IPS-18a (cell line): ENCODE measurements around the gene GTF3C1.

Source experiments
- H3K27ac ChIP-seq: one replicate; pipeline ENCODE4 v1.5.1; 2013; ENCODE audit warnings: low read length
- H3K27me3 ChIP-seq: one replicate; pipeline ENCODE4 v1.6.1; 2013; ENCODE audit warnings: mild to moderate bottlenecking, low read length; ENCODE audit not compliant: control insufficient read depth, insufficient read depth
- H3K36me3 ChIP-seq: one replicate; pipeline ENCODE4 v1.6.1; 2013; ENCODE audit warnings: low read depth, low read length; ENCODE audit not compliant: control insufficient read depth
- H3K4me1 ChIP-seq: one replicate; pipeline ENCODE4 v1.6.1; 2013; ENCODE audit warnings: low read depth, low read length; ENCODE audit not compliant: control insufficient read depth
- H3K4me3 ChIP-seq: one replicate; pipeline ENCODE4 v1.5.1; 2013; ENCODE audit warnings: low read length
- H3K9ac ChIP-seq: one replicate; pipeline ENCODE4 v1.6.1; 2013; ENCODE audit warnings: mild to moderate bottlenecking, low read length, moderate library complexity
- H3K9me3 ChIP-seq: one replicate; pipeline ENCODE4 v1.6.1; 2013; ENCODE audit warnings: low read depth, low read length; ENCODE audit not compliant: control insufficient read depth

GTF3C1 gene

DNA sequence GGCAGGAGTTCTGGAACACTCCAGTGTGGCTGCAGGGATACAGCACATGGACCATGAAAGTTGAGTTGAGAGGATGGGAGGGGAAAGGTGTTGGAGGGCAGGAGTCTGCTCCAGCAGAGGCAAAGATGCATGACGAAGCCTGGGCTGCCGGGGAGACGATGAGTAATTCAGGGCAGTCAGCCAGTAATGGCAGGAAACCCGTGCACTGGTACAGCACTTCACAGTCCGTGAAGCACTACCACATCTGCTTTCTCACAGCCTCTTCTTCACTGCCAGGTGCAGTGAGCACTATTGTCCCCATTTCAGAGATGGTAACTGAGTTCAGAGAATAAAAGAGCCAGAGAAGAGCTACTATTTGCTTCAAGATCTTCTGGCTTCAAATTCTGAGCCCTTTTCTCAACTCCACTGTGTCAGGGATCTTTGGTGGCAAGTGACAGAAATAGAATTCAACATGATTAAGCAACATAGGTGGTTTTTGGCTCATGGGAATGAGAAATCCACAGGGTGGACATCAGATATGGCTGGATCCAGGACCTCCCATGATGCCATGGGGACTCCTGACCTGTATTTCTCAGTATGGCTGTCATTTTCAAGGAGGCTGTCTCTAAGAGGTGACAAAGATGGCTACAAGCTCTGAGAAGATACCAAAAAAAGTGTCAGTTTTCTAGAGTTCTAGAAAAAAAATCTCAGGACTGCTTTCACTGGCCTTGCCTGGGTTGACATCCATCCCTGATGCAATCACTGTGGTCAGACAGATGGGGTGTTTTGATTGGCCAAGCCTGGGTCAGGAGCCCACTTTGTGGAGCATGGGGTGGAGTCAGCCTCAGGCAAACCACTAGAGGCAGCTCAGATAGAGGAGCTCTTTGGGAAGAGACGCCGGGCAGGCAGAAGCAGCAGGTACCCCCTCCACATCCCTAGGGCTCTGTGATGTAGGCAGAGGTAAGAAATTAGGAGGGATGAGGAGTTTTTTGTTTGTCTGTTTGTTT is 123.0 kb downstream of the GTF3C1 start:
- Histone ChIP-seq H3K27me3 (no peaks in the 10 kb centered on the region), H3K4me3 (no peak overlapping the region), H3K27ac (no peak overlapping the region), H3K9me3 (peaks cover 10% of the 10 kb centered on the region), H3K9ac (no peak overlapping the region), H3K36me3 (no peaks in the 10 kb centered on the region), H3K4me1 (no peaks in the 10 kb centered on the region)

DNA sequence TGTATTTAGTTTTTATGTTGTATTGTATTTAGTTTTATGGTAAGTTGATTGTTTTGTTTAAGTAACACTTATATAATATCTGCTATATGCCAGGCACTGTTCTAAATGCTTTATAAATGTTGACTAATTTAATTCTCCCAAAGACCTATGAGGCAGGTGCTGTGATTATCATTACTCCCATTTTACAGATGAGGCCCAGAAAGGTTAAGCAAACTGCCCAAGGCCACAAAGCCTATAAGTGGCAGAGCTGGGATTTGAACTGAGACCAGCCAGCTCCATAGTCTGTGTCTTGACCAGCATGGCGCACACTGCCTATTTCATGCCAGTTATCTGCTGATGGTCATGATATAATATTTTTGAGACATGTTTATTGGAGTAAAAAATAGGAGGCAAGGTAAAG is 123.8 kb downstream of the GTF3C1 start:
- H3K9me3 ChIP-seq = peaks cover 13% of the 10 kb centered on the region
- H3K27me3 ChIP-seq = no peaks in the 10 kb centered on the region
- no peaks in the 10 kb centered on the region for H3K4me1 ChIP-seq
- no peaks in the 10 kb centered on the region for H3K36me3 ChIP-seq
- no peak overlapping the region for H3K4me3 ChIP-seq
- H3K9ac ChIP-seq = no peak overlapping the region
- no peak overlapping the region for H3K27ac ChIP-seq

DNA sequence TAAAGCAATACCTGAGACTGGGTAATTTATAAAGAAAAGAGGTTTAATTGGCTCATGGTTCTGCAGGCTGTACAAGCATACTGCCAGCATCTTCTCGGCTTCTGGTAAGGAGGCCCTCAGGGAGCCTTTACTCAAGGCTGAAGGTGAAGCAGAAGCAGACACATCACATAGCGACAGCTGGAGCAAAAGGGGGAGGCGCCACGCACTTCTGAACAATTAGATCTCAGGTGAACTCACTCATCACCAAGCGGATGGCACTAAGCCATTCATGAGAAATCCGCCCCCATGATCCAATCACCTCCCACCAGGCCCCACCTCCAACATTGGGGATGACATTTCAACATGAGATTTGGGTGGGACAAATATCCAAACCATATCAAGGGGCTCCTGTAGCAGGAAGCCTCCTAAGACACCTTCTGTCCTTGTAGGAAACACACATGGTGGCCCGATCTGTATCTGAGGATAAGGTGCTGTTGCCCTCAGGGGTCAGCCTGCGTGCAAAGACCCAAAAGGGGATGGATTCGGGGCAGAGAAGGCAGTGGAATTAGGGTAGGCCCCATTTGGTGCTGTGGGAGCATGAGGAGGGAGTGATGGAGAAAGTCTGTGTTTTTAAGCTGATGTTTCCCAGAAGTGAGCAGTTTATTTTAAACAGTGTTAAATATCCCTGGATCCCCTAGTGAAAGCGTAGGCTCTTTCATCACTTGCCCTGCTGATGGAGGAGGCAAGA is 124.8 kb downstream of the GTF3C1 start:
- Histone ChIP-seq H3K36me3 (no peaks in the 10 kb centered on the region), H3K4me1 (no peaks in the 10 kb centered on the region), H3K27ac (no peak overlapping the region)

DNA sequence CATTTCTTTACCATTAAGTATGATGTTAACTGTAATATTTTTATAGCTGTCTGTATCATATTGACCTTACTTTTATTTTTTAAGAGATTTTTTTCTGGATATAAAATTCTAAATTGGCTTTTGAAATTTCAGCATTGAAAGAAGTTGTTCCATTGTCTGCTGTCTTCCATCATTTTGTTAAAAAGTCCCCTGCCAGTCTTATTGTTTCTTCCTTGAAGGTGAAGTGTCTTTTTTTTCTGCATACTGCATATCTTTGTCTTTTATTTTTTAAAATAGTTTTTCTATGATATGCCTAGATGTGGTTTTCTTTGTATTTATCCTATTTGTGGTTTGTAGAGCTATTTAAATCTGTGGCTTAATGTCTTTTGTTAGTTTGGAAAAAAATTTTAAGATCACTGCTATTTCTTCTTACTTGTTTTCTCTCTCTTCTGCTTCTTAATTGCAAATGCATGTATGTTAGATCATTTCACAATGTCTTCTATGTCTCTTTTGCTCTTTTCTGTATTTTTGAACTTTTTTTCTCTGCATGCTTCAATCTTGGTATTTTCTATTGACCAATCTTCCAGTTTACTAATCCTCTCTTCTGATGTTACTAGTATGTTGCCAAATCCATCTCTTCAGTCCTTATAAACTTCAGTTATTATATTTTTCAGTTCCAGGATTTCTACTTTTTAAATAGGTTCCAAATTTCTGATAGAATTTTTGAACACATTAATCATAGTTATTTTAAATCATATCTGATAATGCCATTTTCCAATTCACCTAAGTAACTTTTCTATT is 127.6 kb downstream of the GTF3C1 start:
- H3K9ac ChIP-seq = no peak overlapping the region
- peaks cover 15% of the 10 kb centered on the region for H3K9me3 ChIP-seq
- H3K4me1 ChIP-seq = no peaks in the 10 kb centered on the region
- H3K4me3 ChIP-seq = no peak overlapping the region
- H3K27me3 ChIP-seq = no peaks in the 10 kb centered on the region
- no peak overlapping the region for H3K27ac ChIP-seq
- no peaks in the 10 kb centered on the region for H3K36me3 ChIP-seq

More for the DNA sequence above, 124.8 kb downstream of the GTF3C1 start:
- Histone ChIP-seq H3K27me3 (no peaks in the 10 kb centered on the region), H3K9ac (no peak overlapping the region), H3K4me3 (no peak overlapping the region), H3K9me3 (peaks cover 15% of the 10 kb centered on the region)

DNA sequence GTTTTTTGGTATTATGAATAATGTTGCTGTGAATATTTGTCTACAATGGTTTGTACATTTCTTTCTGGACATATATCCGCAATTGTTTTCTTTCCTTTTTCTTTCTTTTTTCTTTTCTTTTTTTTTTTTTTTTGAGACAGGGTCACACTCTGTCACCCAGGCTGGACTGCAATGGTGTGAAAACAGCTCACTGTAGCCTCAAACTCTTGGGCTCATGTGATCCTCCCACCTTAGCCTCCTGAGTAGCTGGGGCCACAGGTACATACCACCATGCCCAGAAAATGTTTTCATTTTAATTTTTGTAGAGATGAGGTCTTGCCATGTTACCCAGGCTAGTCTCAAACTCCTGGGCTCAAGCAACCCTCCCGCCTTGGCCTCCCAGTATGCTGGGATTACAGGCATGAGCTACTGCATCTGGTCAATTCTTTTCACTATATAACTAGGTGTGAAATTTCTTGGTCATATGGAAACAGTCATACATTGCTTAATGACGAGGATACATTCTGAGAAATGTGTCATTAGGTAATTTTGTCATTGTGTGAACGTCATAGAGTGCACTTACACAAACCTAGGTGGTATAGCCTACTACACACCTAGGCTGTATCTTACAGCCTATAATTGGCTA is 132.6 kb downstream of the GTF3C1 start:
- Histone ChIP-seq H3K4me1 (no peaks in the 10 kb centered on the region), H3K4me3 (no peak overlapping the region), H3K27ac (no peak overlapping the region), H3K9me3 (peaks cover 10% of the 10 kb centered on the region), H3K27me3 (no peaks in the 10 kb centered on the region), H3K36me3 (no peaks in the 10 kb centered on the region), H3K9ac (no peak overlapping the region)

DNA sequence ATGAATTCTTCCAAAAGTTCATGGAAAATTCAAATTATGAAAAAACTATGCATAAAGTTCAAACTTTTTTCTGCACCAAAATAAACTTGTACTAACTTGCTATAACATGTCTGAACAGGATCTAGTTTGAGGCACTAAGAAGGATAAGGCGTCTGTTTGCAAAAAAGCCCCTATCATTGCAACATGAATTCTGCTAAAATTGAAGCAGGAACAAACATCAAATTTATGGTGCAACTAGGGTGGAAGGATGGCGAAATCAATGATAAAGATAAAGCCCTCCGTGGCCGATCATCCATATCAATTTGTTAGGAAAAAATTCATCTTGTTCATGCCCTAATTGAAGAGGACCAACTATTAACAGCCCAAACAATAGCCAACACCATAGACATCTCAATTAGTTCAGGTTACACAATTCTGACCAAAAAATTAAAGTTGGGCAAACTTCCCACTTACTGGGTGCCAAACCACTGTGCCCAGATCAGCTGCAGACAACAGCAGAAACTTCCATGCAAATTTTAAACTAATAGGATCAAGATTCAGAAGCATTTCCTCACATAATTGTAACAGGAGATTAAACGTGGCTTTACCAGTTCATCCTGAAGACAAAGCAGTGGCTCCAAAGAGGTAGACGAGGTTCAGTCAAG is 134.8 kb downstream of the GTF3C1 start:
- no peak overlapping the region for H3K9ac ChIP-seq
- H3K4me1 ChIP-seq = peaks cover 5% of the 10 kb centered on the region
- H3K4me3 ChIP-seq = no peak overlapping the region
- no peaks in the 10 kb centered on the region for H3K36me3 ChIP-seq
- H3K27ac ChIP-seq = no peak overlapping the region
- H3K9me3 ChIP-seq = no peaks in the 10 kb centered on the region
- no peaks in the 10 kb centered on the region for H3K27me3 ChIP-seq

DNA sequence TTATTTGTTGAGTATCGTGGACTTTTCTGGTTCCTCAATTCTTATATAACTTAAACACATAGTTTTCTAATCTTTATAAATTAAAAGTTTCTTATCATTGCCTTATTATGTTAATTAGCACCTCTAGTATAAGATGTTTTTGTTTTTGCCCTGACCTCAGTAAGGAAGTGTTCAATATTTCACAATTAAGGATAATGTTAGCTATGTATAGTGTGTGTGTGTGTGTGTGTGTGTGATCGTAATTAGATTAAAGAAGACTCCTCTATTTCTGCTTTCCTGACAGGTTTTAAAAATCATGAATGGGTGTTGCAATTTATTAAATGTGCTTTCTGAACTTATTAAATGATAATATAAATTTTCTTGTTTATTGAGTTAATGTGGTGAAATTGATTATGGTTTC is 135.8 kb downstream of the GTF3C1 start:
- Histone ChIP-seq H3K27me3 (no peaks in the 10 kb centered on the region), H3K9ac (no peak overlapping the region), H3K9me3 (no peaks in the 10 kb centered on the region), H3K27ac (no peak overlapping the region), H3K4me3 (no peak overlapping the region), H3K36me3 (no peaks in the 10 kb centered on the region), H3K4me1 (peaks cover 5% of the 10 kb centered on the region)

DNA sequence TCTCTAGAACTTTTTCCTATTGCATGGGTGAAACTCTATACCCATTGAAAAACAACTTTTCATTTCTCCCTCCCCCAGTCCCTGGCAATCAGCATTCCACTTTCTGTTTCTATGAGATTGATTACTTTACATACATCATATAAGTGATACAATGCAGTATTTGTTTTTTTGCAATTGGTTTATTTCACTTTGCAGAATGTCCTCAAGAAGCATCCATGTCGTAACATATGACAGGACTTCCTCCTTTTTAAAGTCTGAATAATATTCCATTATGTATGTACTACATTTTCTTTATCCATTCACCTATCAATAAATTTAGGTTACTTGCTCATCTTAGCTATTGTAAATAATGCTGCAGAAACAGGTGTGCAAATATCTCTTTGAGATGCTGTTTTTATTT is 139.0 kb downstream of the GTF3C1 start:
- H3K27me3 ChIP-seq = no peaks in the 10 kb centered on the region
- no peak overlapping the region for H3K9ac ChIP-seq
- H3K27ac ChIP-seq = no peak overlapping the region
- peaks cover 8% of the 10 kb centered on the region for H3K4me1 ChIP-seq
- no peak overlapping the region for H3K4me3 ChIP-seq
- no peaks in the 10 kb centered on the region for H3K9me3 ChIP-seq
- no peaks in the 10 kb centered on the region for H3K36me3 ChIP-seq
